K562 (cell line): ENCODE results near the gene GPR32. TPM values are rescaled to one million over a fixed set of nuclear protein-coding genes. Genes with fewer than 3 reads are reported as not detected.

Source experiments
- ATAC-seq: fragments of 200-7000 bp; cut with Tn5 transposase; 3 replicates; pipeline ENCODE4 v1.9.1; 2020; ENCODE audit warnings: moderate library complexity
- BruUV-seq: library from RNA; stranded (reverse); fragments of 400-500 nt; replicated peaks from 2 replicates; lab custom pipeline; 2021; lab: Mats Ljungman, UMichigan
- CTCF ChIA-PET: fragments of 300-600 bp; formaldehyde crosslinking; extraction: SDS; loops from one replicate; lab custom pipeline; 2021; ENCODE audit warnings: low intra/inter-chr PET ratio; lab: Yijun Ruan, JAX
- POLR2A ChIA-PET: fragments of 300-600, 350-650 bp; sonication (Branson Sonifier 250); formaldehyde crosslinking; extraction: SDS; loops from one replicate; lab custom pipeline; 2021; ENCODE audit warnings: antibody characterized with exemption, inconsistent platforms; lab: Yijun Ruan, JAX
- DNase-seq, 4 experiments: peaks; one replicate each; pipeline versions ENCODE4 v3.0.0 to v3.0.0-alpha.2; 2011 to 2018; ENCODE audit warnings: low spot score in 3 of 4, mixed read lengths in 3 of 4; ENCODE audit errors: extremely low read depth in 1 of 4
- FAIRE-seq: peaks from 2 replicates; lab custom pipeline; 2011; peaks lifted over from hg19 to GRCh38; lab: Jason Lieb, UNC
- H2AFZ ChIP-seq: 2 replicates; pipeline ENCODE4 v1.6.0; 2011; ENCODE audit warnings: low read depth, low read length, control low read depth, inconsistent platforms
- H3K27ac ChIP-seq: fragments of 200-600 bp; 3 replicates; pipeline ENCODE4 v1.8.0; 2011; ENCODE audit warnings: low read depth, mild to moderate bottlenecking, control low read depth, inconsistent platforms, low read length, moderate library complexity, mixed read lengths; ENCODE audit errors: extremely low read depth
- H3K27me3 ChIP-seq, 2 experiments: fragments of 300-600 bp in 1 of 2; 2 replicates in 1 of 2; 3 replicates in 1 of 2; pipeline versions ENCODE4 v1.6.0 to v1.8.0; 2011; ENCODE audit warnings: inconsistent platforms in 2 of 2, low read length in 2 of 2, mild to moderate bottlenecking in 1 of 2, mixed read lengths in 1 of 2, moderate library complexity in 1 of 2; ENCODE audit not compliant: control insufficient read depth in 2 of 2, insufficient read depth in 2 of 2
- H3K36me3 ChIP-seq: fragments of 300-600 bp; 3 replicates; pipeline ENCODE4 v1.8.0; 2011; ENCODE audit warnings: mild to moderate bottlenecking, low read length, inconsistent platforms; ENCODE audit not compliant: control insufficient read depth, insufficient read depth
- H3K4me1 ChIP-seq, 2 experiments: fragments of 200-600 bp in 1 of 2; replicated peaks in 1 of 2; 2 replicates in 1 of 2; 3 replicates in 1 of 2; pipeline versions ENCODE4 v1.5.1 to v1.8.0; 2011; ENCODE audit warnings: inconsistent platforms in 2 of 2, low read length in 2 of 2, mild to moderate bottlenecking in 1 of 2, mixed read lengths in 1 of 2, moderate library complexity in 1 of 2; ENCODE audit not compliant: control insufficient read depth in 2 of 2, insufficient read depth in 2 of 2
- H3K4me2 ChIP-seq: 2 replicates; pipeline ENCODE4 v1.6.1; 2011; ENCODE audit warnings: low read length, control low read depth, inconsistent platforms, mixed read lengths; ENCODE audit not compliant: insufficient read depth
- H3K4me3 ChIP-seq: fragments of 200-600 bp; sonication (generic), shearing (Covaris generic); 2 replicates; pipeline ENCODE4 v1.5.1; 2016; ENCODE audit warnings: control low read depth, inconsistent platforms
- H3K79me2 ChIP-seq: fragments of 200-600 bp; 3 replicates; pipeline ENCODE4 v1.8.0; 2011; ENCODE audit warnings: low read length, inconsistent platforms; ENCODE audit not compliant: control insufficient read depth, insufficient read depth
- H3K9ac ChIP-seq, 2 experiments: 2 replicates each; pipeline versions ENCODE4 v1.6.0 to v1.6.1; 2011; ENCODE audit warnings: low read depth in 2 of 2, low read length in 2 of 2, control low read depth in 1 of 2, inconsistent platforms in 1 of 2, mild to moderate bottlenecking in 1 of 2, mixed read lengths in 1 of 2; ENCODE audit not compliant: insufficient read depth in 1 of 2
- H3K9me1 ChIP-seq: one replicate; pipeline ENCODE4 v1.6.0; 2011; ENCODE audit warnings: inconsistent platforms, mild to moderate bottlenecking, low read length, moderate library complexity; ENCODE audit not compliant: control insufficient read depth, insufficient read depth
- H3K9me3 ChIP-seq: replicated peaks from 2 replicates; pipeline ENCODE4 v1.5.1; 2011; ENCODE audit warnings: low read depth, low read length, inconsistent platforms; ENCODE audit not compliant: control insufficient read depth, insufficient read depth
- H4K20me1 ChIP-seq: replicated peaks from 2 replicates; pipeline ENCODE4 v1.6.1; 2011; ENCODE audit warnings: low read length, inconsistent platforms, mixed read lengths; ENCODE audit not compliant: control insufficient read depth, insufficient read depth
- ARID4B ChIP-seq: sonication (generic); formaldehyde crosslinking; IDR thresholded peaks from 2 replicates; pipeline ENCODE4 v1.8.0; 2022; ENCODE audit warnings: mild to moderate bottlenecking, missing genetic modification reagents
- ATF7 ChIP-seq: fragments of 450-650 bp; IDR thresholded peaks from 2 replicates; pipeline ENCODE4 v1.7.1; 2014; ENCODE audit warnings: mild to moderate bottlenecking, moderate library complexity
- CEBPZ ChIP-seq: fragments of 150-350 bp; IDR thresholded peaks from 2 replicates; pipeline ENCODE4 v1.6.1; 2014; ENCODE audit warnings: low read depth, mild to moderate bottlenecking, low read length, borderline replicate concordance
- FIP1L1 ChIP-seq: fragments of 200-400 bp; formaldehyde crosslinking; IDR thresholded peaks from 2 replicates; pipeline ENCODE4 v1.6.1; 2018; ENCODE audit warnings: mild to moderate bottlenecking, low read depth, low read length; ENCODE audit not compliant: poor library complexity, severe bottlenecking
- FOXM1 ChIP-seq, 2 experiments: fragments of 450-650 bp in 1 of 2; sonication (generic) in 1 of 2; formaldehyde crosslinking in 1 of 2; IDR thresholded peaks; 2 replicates each; pipeline versions ENCODE4 v1.6.1 to v1.9.0; 2017 to 2022; ENCODE audit warnings: low read depth in 2 of 2, mild to moderate bottlenecking in 2 of 2, missing genetic modification reagents in 1 of 2, moderate library complexity in 1 of 2
- HNRNPUL1 ChIP-seq: fragments of 200-400 bp; formaldehyde crosslinking; IDR thresholded peaks from 2 replicates; pipeline ENCODE4 v1.6.1; 2017; ENCODE audit warnings: low read length
- MEF2A ChIP-seq: IDR thresholded peaks from 2 replicates; pipeline ENCODE4 v1.6.1; 2011; ENCODE audit warnings: low read depth, mild to moderate bottlenecking, low read length, moderate library complexity; ENCODE audit not compliant: control insufficient read depth
- TBP ChIP-seq: optimal IDR thresholded peaks from 2 replicates; pipeline ENCODE3; 2011; ENCODE audit warnings: low read depth, low read length, improper control_type of control experiment
- ZBTB8A ChIP-seq: fragments of 450-650 bp; IDR thresholded peaks from 2 replicates; pipeline ENCODE4 v1.6.1; 2018; ENCODE audit warnings: mild to moderate bottlenecking, moderate library complexity; ENCODE audit not compliant: partially characterized antibody
- ZFP1 ChIP-seq: fragments of 450-650 bp; formaldehyde crosslinking; IDR thresholded peaks from 2 replicates; pipeline ENCODE4 v1.4.0; 2020; ENCODE audit warnings: mild to moderate bottlenecking, mixed read lengths
- ZNF12 ChIP-seq: sonication (generic); formaldehyde crosslinking; IDR thresholded peaks from 2 replicates; pipeline ENCODE4 v1.4.0; 2020; ENCODE audit warnings: mild to moderate bottlenecking, missing genetic modification reagents
- WGBS: fragments of 100-300 bp; shearing (Covaris generic); methylation state at CpG from one replicate; pipeline ENCODE4 v1.1.6; 2016; ENCODE audit warnings: low coverage, mixed read lengths; ENCODE audit not compliant: insufficient coverage; ENCODE audit errors: missing lambda C conversion rate; 5-methylcytosine and 5-hydroxymethylcytosine counted together
- in situ Hi-C: fragments of 300-500 bp; cut with MboI; formaldehyde crosslinking; loops from 4 replicates; pipeline ENCODE4 v1.15.0; 2018; ENCODE audit warnings: inconsistent platforms, mixed read lengths
- intact Hi-C: fragments of 100-400 bp; cut with micrococcal nuclease; formaldehyde crosslinking; loops from 2 replicates; pipeline ENCODE4 v1.14.2; 2022
- polyA plus RNA-seq, 8 experiments: library from polyadenylated mRNA; depleted of rRNA in 4 of 8; stranded (reverse) in 5 of 8; unstranded in 3 of 8; fragments of >200 nt; fragmentation: Nextera tagmentation in 2 of 8; fragmentation: Illumina TruSeq in 1 of 8; extraction: Ambion mirVana in 2 of 8; extraction: Trizol in 1 of 8; gene quantifications; 2 replicates each; pipeline versions ENCODE4 v1.2.1 to v1.2.3, GENCODE V29; 2011 to 2014; ENCODE audit warnings: inconsistent platforms in 1 of 8, missing spikeins in 1 of 8
- total RNA-seq, 7 experiments: library from RNA; depleted of rRNA in 6 of 7; stranded (reverse); fragments of >200 nt in 6 of 7; fragmentation: Illumina TruSeq in 2 of 7; extraction: Trizol in 2 of 7; gene quantifications; 2 replicates each; pipeline versions ENCODE4 v1.2.1 to v1.2.3, GENCODE V29; 2011 to 2021; ENCODE audit warnings: low replicate concordance in 1 of 7
- TF ChIP-seq, protein P1 (sequence below): sonication (generic); formaldehyde crosslinking; IDR thresholded peaks from 2 replicates; pipeline ENCODE4 v1.8.0; 2022; ENCODE audit warnings: missing genetic modification reagents, mild to moderate bottlenecking, borderline replicate concordance

GPR32 gene
- total and polyA plus RNA-seq, 9 of the 15 experiments (the other 6 are each of a cell fraction or from before 2014, with no cell fraction given) = not detected

DNA sequence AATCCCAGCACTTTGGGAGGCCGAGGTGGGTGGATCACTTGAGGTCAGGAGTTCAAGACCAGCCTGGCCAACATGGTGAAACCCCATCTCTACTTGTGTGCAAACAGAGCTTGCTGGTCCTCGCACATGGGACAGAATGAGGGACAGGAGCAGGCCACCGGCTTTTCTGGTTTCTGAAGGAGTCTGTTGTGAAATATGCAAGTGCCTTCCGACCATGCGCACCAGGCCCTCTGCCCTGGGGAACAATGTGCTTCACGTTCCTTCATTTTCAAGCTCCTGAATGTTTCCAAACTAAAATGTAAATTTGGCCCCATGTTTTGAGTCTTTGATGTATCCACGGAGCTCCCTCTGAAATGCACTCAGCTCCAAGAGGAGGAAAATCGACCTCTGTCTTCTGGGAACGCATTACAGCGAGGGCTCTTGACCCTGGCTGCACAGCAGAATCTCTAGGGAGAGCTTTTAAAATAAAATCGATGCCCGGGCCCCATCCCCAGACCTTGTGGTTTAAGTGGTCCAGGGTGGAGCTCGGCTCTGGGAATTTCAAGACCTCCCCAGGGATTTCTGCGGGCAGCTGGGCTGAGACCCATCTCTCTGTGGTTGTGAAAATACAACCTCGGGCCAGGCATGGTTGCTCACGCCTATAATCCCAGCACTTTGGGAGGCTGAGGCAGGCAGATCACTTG is 10.6 kb downstream of the GPR32 start:
- H3K79me2 ChIP-seq = no peaks in the 10 kb centered on the region
- no peaks in the 10 kb centered on the region for H3K27me3 ChIP-seq
- WGBS = 55% methylated on average over 16 of the region's 16 CpGs
- no peak overlapping the region for H3K9ac ChIP-seq
- no peaks in the 10 kb centered on the region for H4K20me1 ChIP-seq
- no peak overlapping the region for H3K4me3 ChIP-seq
- ATAC-seq (no peak), FAIRE-seq (no peak), DNase-seq (no peak)
- ChIA-PET CTCF (interaction anchor here (1.0 to 4.2 kb wide), 2 partner anchors 56 to 243 kb away, joined by 3 to 91 read pairs; partner anchors contain the start of gene CLEC11A), POLR2A (interaction anchor here (0.6 to 1.3 kb wide), 3 partner anchors 19 to 76 kb away, joined by 4 to 7 read pairs (median 5); no protein-coding TSS in a partner anchor)
- H3K9me1 ChIP-seq = no peaks in the 10 kb centered on the region
- H3K4me1 ChIP-seq = peaks cover 21 to 27% of the 10 kb centered on the region in 2 experiments; a peak in 4 of 5 replicates
- H3K36me3 ChIP-seq = no peaks in the 10 kb centered on the region
- no peak overlapping the region for H3K4me2 ChIP-seq
- no peak overlapping the region for H3K27ac ChIP-seq
- no TSS peak for BruUV-seq
- H2AFZ ChIP-seq = no peak overlapping the region
- no peaks in the 10 kb centered on the region for H3K9me3 ChIP-seq
- intact Hi-C loops = loop anchor here (5.0 kb wide), 1 partner anchor 174 kb away; no protein-coding TSS in a partner anchor
- in situ Hi-C loops = loop anchor here (5.0 to 10.0 kb wide), 2 partner anchors 249 to 426 kb away; no protein-coding TSS in a partner anchor
- no peak for TF ChIP-seq ZNF12 (CRISPR knock-in tag)
- no peak for TF ChIP-seq MEF2A
- TF ChIP-seq ZFP1 (CRISPR knock-in tag) = no peak
- no peak for TF ChIP-seq TBP
- no peak for TF ChIP-seq ZBTB8A
- no peak for TF ChIP-seq CEBPZ
- TF ChIP-seq FOXM1 (IDR thresholded peaks at IDR 0.05; ENCODE audit: low read depth) = no peak
- no peak for TF ChIP-seq FOXM1 (CRISPR knock-in tag; IDR thresholded peaks at IDR 0.05; ENCODE audit: low read depth)
- no peak for TF ChIP-seq HNRNPUL1
- TF ChIP-seq ATF7 = no peak
- TF ChIP-seq, protein P1, sequence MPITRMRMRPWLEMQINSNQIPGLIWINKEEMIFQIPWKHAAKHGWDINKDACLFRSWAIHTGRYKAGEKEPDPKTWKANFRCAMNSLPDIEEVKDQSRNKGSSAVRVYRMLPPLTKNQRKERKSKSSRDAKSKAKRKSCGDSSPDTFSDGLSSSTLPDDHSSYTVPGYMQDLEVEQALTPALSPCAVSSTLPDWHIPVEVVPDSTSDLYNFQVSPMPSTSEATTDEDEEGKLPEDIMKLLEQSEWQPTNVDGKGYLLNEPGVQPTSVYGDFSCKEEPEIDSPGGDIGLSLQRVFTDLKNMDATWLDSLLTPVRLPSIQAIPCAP = no peak
- no peak for TF ChIP-seq FIP1L1
- no peak for TF ChIP-seq ARID4B
